Stimulated activated CD4-positive, alpha-beta T cell treated with anti-CD3 and anti-CD28 coated beads, Interleukin-1b, Interleukin-23, amount 100 ng/mL, for 4 hours (primary cell): ENCODE results near the gene RBM4.
"Not testable (repeated sequence)": the region's sequence is repeated elsewhere in the genome, so short reads cannot be mapped to it uniquely, and the experiment has no call there.

ENCODE experiments used
- DNase-seq, 2 donors: peaks; one replicate each; pipeline ENCODE4 v3.0.0-alpha.2; 2020; ENCODE audit warnings: low read depth in 2 of 2

The RBM4 gene, protein sequence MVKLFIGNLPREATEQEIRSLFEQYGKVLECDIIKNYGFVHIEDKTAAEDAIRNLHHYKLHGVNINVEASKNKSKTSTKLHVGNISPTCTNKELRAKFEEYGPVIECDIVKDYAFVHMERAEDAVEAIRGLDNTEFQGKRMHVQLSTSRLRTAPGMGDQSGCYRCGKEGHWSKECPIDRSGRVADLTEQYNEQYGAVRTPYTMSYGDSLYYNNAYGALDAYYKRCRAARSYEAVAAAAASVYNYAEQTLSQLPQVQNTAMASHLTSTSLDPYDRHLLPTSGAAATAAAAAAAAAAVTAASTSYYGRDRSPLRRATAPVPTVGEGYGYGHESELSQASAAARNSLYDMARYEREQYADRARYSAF

DNA sequence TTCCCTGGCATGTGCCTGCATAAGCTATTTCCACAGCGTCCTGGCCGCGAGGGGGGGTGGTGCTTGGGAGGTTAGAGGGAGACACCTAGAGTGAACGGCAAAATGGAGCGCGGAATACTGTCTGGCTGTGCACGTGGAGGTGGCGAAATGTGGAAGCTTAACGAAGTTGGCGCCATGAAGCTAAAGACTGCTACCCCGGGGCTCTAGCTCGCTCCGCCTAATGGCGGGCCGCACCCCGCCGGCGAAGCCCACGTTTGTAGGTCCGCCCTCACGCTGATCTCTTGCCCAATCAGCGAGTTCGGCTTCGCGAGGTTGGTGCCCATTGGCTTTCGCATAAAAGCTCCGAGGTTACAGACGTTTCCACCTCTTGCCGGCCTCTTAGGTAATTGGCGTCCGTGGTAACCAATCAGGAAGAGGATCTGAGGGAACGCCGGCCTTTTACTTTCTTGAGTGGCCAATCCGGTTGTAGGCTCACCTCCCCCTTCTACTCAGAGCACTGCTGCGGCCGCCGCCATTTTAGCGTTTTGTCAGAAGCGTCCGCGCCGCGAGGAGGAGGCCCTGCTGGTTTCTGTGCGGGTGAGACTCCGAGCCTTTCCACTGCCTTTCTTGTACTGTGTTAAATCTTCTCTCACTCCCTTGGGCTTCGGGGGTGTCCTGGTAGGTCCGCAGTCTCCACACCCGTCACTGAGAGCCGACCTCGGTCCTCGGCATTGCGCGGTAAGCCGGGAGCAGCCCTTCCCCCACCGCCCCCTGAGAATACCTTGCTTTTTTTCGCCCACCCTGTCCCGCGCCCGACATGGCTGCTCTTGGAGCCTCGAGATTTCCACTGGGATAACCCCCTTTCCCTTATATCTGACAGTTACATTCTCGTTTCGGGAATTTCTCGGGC is at the start of gene RBM4:
Gene RBM4, plus strand, starts transcription at position 527 of the 889 bp plus-strand sequence. CDS start 1,009 bp downstream, outside the sequence.
- DNase-seq = peak; percentile 74 to 92

GRCh38 chr11:66589315-66589714 is 49.2 kb upstream of the RBM4 start:
- not testable (repeated sequence) for DNase-seq

GRCh38 chr11:66589996-66590675 is 48.4 kb upstream of the RBM4 start:
- DNase-seq = no peak

DNA sequence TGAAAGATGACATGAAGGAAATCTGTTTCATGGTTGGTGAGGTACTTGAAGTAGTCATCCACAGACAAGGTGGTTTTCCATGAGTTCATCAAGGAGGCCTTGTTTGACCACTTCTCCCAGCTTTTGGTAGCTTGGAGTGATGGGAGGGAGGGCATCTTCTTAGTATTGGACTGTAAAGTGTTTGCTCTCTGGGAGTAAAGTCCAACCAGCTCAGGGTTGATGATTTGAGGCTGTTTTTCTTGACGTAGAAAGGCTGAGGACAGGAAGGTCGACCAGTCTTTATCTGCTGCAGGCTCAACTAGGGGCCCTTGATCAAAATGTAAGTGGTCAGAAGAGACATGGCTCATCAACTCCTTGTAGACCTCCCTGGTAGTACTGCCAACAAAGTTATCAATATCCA is 47.3 kb upstream of the RBM4 start:
- DNase-seq = no peak

GRCh38 chr11:66592457-66593302 is 45.8 kb upstream of the RBM4 start, which contains the start of the genes CCDC87 and CCS:
TSS of gene CCDC87 (minus strand) at chr11:66593063. CDS start at chr11:66593015, 48 bp downstream.
TSS of gene CCS (plus strand) at chr11:66593185. CDS start at chr11:66593262, 77 bp downstream.
- peak; percentile 98 to 99 for DNase-seq

- DNase-seq = no peak
Observed at GRCh38 chr11:66593303-66593635, 45.2 kb upstream of the RBM4 start.

- no peak for DNase-seq
Observed at GRCh38 chr11:66593650-66594049, 44.9 kb upstream of the RBM4 start.

- no peak for DNase-seq
Observed at GRCh38 chr11:66595245-66595904, 43.1 kb upstream of the RBM4 start.

- no peak for DNase-seq
Observed at GRCh38 chr11:66598993-66599392, 39.5 kb upstream of the RBM4 start.

DNA sequence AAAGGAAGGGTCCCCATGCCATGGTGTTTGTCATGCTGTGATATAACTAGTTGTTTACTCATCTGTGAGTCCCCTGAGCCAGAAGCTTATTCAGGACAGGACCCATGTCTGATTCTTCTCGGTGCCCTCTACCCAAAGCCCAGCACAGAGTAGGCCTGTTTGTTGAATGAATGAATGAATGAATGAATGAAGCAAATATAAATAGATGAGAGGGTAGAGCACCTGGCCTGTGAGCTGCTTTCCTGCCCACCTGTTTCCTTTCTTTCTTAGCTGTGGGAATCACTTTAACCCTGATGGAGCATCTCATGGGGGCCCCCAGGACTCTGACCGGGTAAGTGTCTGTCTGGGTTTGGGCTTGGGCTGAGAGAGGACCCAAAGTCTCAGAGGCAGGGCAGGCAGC is 38.3 kb upstream of the RBM4 start:
- DNase-seq = no peak

DNA sequence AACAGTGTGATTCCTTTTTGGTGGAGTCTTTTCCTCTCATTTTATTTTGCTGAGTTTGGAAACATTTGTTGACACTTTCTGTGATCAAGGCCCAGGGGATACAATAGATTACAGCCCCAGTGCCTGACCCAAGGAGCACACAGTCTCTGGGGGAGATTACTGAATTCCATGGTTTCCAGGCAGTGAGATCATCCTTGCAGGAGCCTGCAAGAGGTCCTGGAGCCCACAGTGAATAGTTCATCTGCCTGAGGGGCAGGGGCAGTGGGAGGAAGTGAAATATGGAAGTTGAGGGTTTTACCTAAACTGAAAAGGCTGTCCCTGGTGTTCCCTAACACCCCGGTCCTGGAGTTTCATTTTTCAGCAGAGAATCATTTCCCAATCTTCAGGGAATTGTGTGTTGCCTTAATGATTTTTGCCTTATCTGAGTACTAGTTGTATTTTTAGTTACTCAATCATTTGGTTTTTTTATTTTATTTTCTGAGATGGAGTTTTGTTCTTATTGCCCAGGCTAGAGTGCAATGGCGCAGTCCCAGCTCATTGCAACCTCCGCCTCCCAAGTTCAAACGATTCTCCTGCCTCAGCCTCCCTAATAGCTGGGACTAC is 37.8 kb upstream of the RBM4 start:
- DNase-seq = no peak

DNA sequence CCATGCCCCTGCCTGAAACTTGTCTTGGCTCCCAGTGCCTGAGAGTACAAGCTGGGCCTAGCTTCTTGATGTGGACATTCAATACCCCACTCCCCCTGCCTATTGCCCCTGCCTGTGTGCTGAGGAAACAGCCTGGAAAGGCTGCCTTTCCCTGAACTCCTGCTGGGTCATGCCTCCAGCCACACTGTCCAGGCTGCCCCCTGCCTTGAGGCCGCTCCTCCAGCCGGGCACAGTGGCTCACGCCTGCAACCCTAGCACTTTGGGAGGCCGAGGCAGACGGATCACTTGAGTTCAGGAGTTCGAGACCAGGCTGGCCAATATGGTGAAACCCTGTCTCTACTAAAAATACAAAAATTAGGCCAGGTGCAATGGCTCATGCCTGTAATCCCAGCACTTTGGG is 35.4 kb upstream of the RBM4 start:
- DNase-seq = no peak

DNA sequence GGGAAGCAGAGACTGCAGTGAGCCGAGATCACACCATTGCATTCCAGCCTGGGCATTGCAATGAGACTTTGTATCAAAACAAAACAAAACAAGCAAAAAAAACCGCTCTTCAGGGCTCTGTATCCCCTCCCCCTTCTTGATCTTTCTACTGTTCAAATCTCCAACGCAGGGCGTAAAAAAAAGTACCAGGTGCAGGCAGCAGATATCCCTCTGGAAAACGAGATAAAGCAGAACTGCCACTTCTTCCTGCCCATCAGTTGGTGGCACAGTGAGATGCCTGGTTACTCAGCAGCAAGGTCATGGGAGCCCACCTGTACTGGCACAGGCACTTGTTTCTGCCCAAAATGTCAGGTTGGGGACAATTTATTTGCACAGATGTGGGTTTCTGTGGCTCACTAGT is 34.3 kb upstream of the RBM4 start:
- no peak for DNase-seq

DNA sequence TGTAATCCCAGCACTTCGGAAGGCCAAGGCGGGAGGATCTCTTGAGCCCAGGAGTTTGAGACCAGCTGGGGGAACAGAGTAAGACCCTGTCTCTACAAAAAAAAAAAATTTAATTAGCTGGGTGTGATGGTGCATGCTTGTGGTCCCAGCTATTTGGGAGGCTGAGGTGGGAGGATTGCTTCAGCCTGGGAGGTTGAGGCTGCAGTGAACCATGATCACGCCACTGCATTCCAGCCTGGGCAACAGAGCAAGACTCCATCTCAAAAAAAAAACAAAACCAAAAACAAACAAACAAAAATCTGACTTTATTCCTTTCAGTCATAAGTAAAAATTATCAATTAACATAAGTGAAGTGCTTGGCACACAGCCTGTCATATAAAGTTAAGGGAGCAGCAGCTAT is 31.9 kb upstream of the RBM4 start:
- DNase-seq = not testable (repeated sequence)

- DNase-seq = no peak
Observed at GRCh38 chr11:66607126-66607834, 31.2 kb upstream of the RBM4 start.

DNA sequence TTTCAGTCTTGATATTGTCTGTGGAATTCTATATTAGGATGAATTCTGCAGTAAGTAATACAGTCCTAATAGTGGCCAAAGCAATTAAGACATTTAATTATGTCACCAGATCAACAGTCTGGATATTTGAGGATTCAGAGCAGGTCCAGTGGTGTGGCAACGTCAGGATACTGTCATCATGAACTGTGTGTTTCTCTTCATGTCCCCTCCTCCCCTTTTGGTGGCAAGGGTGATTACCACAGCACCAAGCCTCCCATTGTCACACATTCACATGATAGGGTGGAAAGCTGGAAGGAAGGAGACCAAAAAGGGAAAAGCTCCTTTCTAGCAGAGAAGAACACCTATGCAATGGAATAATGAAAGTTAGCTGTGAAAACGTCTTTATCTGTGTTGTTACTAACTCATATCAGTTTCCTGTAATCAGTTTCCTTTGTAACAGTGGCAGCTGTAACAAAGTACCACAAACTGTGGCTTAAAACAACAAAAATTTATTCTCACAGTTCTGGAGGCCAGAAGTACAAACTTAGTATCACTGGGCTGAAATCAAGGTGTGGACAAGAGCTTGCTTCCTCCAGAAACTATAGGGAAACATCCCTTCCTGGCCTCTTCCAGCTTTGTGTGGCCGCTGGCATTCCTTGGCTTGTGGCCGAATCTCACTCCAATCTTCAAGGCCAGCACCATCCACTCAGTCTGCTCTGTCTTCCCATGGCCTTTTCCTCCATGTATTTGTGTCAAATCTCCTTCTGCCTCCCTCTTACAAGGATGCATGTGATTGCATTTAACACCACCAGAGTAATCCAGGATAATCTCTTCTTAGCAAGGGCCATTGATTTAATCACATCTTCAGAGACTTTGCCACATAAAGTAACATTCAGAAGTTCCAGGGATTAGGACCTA is 28.5 kb upstream of the RBM4 start:
- no peak for DNase-seq

GRCh38 chr11:66612458-66612857 is 26.0 kb upstream of the RBM4 start:
- DNase-seq = no peak

GRCh38 chr11:66614073-66614472 is 24.4 kb upstream of the RBM4 start:
- DNase-seq = no peak
